ENCODE measurements around the gene ARHGEF40. TPM values are rescaled to one million over a fixed set of nuclear protein-coding genes. Genes with fewer than 3 reads are reported as not detected.

Gene ARHGEF40
- total RNA-seq, 1 donor from 2014 or later: 65.8 TPM

- H3K9me3 Mint-ChIP-seq: no peaks in the 10 kb centered on the region
- peak overlapping the region; percentile 93 for H3K4me3 Mint-ChIP-seq
- peaks cover 2% of the 10 kb centered on the region for H3K36me3 Mint-ChIP-seq
- no peak for DNase-seq (ENCODE audit: extremely low spot score, unreplicated experiment)
- H3K27me3 Mint-ChIP-seq: no peaks in the 10 kb centered on the region
- peaks cover 59% of the 10 kb centered on the region for H3K4me1 Mint-ChIP-seq (ENCODE audit: unreplicated experiment)
- peak overlapping the region; percentile 95 for H3K27ac Mint-ChIP-seq
- no peak for TF ChIP-seq CTCF (conservative IDR thresholded peaks at IDR 0.05)
Measured at GRCh38 chr14:21097636-21098075, 27.6 kb downstream of the ARHGEF40 start.

- peaks cover 60% of the 10 kb centered on the region for H3K4me1 Mint-ChIP-seq (ENCODE audit: unreplicated experiment)
Measured at GRCh38 chr14:21098076-21098891, 28.2 kb downstream of the ARHGEF40 start, which contains the start of gene ZNF219. TSS of gene ZNF219 (minus strand) at chr14:21098655. CDS start at chr14:21093591, 5,064 bp downstream.

GRCh38 chr14:21098892-21099595 lies 28.9 kb downstream of the ARHGEF40 start:
- H3K4me1 Mint-ChIP-seq (ENCODE audit: unreplicated experiment): peaks cover 56% of the 10 kb centered on the region
- TF ChIP-seq CTCF (conservative IDR thresholded peaks at IDR 0.05): no peak
- H3K9me3 Mint-ChIP-seq: no peaks in the 10 kb centered on the region
- H3K27me3 Mint-ChIP-seq: no peaks in the 10 kb centered on the region
- no peak for DNase-seq (ENCODE audit: extremely low spot score, unreplicated experiment)
- peak overlapping the region; percentile 92 for H3K4me3 Mint-ChIP-seq
- H3K27ac Mint-ChIP-seq: peak overlapping the region; percentile 91
- H3K36me3 Mint-ChIP-seq: no peaks in the 10 kb centered on the region

More at GRCh38 chr14:21098076-21098891, 28.2 kb downstream of the ARHGEF40 start, which contains the start of gene ZNF219:
- Mint-ChIP-seq H3K4me3 (peak within 1 kb of the TSS; percentile 93), H3K27ac (peak within 1 kb of the TSS; percentile 95), H3K9me3 (no peaks in the 10 kb centered on the region), H3K36me3 (no peaks in the 10 kb centered on the region), H3K27me3 (no peaks in the 10 kb centered on the region)
- no peak for DNase-seq (ENCODE audit: extremely low spot score, unreplicated experiment)
- peak; percentile 30 for TF ChIP-seq CTCF (conservative IDR thresholded peaks at IDR 0.05)

GRCh38 chr14:21099596-21099985 lies 29.5 kb downstream of the ARHGEF40 start:
- Mint-ChIP-seq H3K36me3 (no peaks in the 10 kb centered on the region), H3K4me3 (peak overlapping the region; percentile 92), H3K27ac (peak overlapping the region; percentile 91), H3K27me3 (no peaks in the 10 kb centered on the region), H3K4me1 (ENCODE audit: unreplicated experiment) (peaks cover 56% of the 10 kb centered on the region), H3K9me3 (no peaks in the 10 kb centered on the region)
- DNase-seq (ENCODE audit: extremely low spot score, unreplicated experiment): no peak
- TF ChIP-seq CTCF (conservative IDR thresholded peaks at IDR 0.05): no peak

GRCh38 chr14:21100931-21101330 lies 30.8 kb downstream of the ARHGEF40 start, which contains the start of gene TMEM253:
TSS of gene TMEM253 (plus strand) at chr14:21101066. CDS start at chr14:21101344, 278 bp downstream.
- peak within 1 kb of the TSS; percentile 92 for H3K4me3 Mint-ChIP-seq

More at GRCh38 chr14:21100931-21101330, 30.8 kb downstream of the ARHGEF40 start, which contains the start of gene TMEM253:
- peak within 1 kb of the TSS; percentile 96 for H3K27ac Mint-ChIP-seq
- H3K9me3 Mint-ChIP-seq: no peaks in the 10 kb centered on the region
- TF ChIP-seq CTCF (conservative IDR thresholded peaks at IDR 0.05): no peak
- peaks cover 50% of the 10 kb centered on the region for H3K4me1 Mint-ChIP-seq (ENCODE audit: unreplicated experiment)
- DNase-seq (ENCODE audit: extremely low spot score, unreplicated experiment): no peak
- H3K36me3 Mint-ChIP-seq: no peaks in the 10 kb centered on the region
- no peaks in the 10 kb centered on the region for H3K27me3 Mint-ChIP-seq
